Gastrocnemius medialis (tissue), 4 donors: Measurements from ENCODE around the gene C2CD5. TPM values are rescaled to one million over a fixed set of nuclear protein-coding genes. Genes with fewer than 3 reads are reported as not detected.
A peak's percentile ranks its signal among the peaks of the same experiment; 100 is the strongest.

Experiments
- ATAC-seq, 2 donors: fragments of 150-250 bp; one replicate each; pipeline ENCODE4 v1.9.1; 2016
- DNase-seq, 2 donors: peaks; one replicate each; pipeline ENCODE4 v3.0.0-alpha.2; 2019
- H3K27ac ChIP-seq, 4 donors: fragments of 200-600 bp; sonication (generic); 1 replicate in 1 of 4; 2 replicates in 3 of 4; pipeline ENCODE4 v1.5.1; 2016 to 2018; ENCODE audit warnings: mild to moderate bottlenecking in 2 of 4, moderate library complexity in 1 of 4
- H3K27me3 ChIP-seq, 3 donors: fragments of 200-600 bp; sonication (generic) in 2 of 3; 1 replicate in 1 of 3; 2 replicates in 2 of 3; pipeline versions ENCODE4 v1.5.1 to v1.6.0; 2016 to 2019; ENCODE audit warnings: mild to moderate bottlenecking in 1 of 3, moderate library complexity in 1 of 3
- H3K36me3 ChIP-seq, 2 donors: fragments of 200-600 bp; sonication (generic) in 1 of 2; one replicate each; pipeline ENCODE4 v1.5.1; 2017 to 2018
- H3K4me1 ChIP-seq, 2 donors: fragments of 200-600 bp; sonication (generic) in 1 of 2; one replicate each; pipeline ENCODE4 v1.5.1; 2016 to 2017; ENCODE audit warnings: mild to moderate bottlenecking in 2 of 2
- H3K4me3 ChIP-seq, 4 donors: fragments of 200-600 bp; sonication (generic) in 3 of 4; 1 replicate in 1 of 4; 2 replicates in 3 of 4; pipeline ENCODE4 v1.5.1; 2016 to 2019; ENCODE audit warnings: mild to moderate bottlenecking in 2 of 4
- H3K9me3 ChIP-seq, 3 donors: fragments of 200-600 bp; sonication (generic) in 2 of 3; 1 replicate in 1 of 3; 2 replicates in 2 of 3; pipeline ENCODE4 v1.5.1; 2016 to 2019
- POLR2A ChIP-seq, 2 donors: fragments of 450-650 bp; IDR thresholded peaks; one replicate each; pipeline ENCODE4 v1.6.1; 2017; ENCODE audit warnings: antibody characterized with exemption in 2 of 2, mild to moderate bottlenecking in 2 of 2, moderate library complexity in 2 of 2
- in situ Hi-C, 4 donors: fragments of 200-750 bp; cut with MboI; loops; one replicate each; pipeline versions ENCODE4 v1.15.0 to v1.8.0; 2017; ENCODE audit warnings: low sequenced_read_pairs in 4 of 4
- intact Hi-C: fragments of 100-400 bp; cut with DNase I; formaldehyde crosslinking; loops from one replicate; pipeline ENCODE4 v1.15.1; 2023; ENCODE audit warnings: low total_unique reads
- total RNA-seq, 4 donors: library from RNA; depleted of rRNA; stranded (reverse); fragments of >200 nt; gene quantifications; one replicate each; pipeline versions ENCODE4 v1.1.0 to v1.2.3, GENCODE V29; 2016
- TF ChIP-seq, protein P1 (sequence below), 5 experiments: fragments of 450-650 bp in 3 of 5; fragments of 200-600 bp in 2 of 5; sonication (generic) in 2 of 5; IDR thresholded peaks in 4 of 5; conservative IDR thresholded peaks in 1 of 5; 1 replicate in 4 of 5; 2 replicates in 1 of 5; pipeline ENCODE4 v1.5.1; 2016 to 2019; ENCODE audit warnings: antibody characterized with exemption in 5 of 5, mild to moderate bottlenecking in 3 of 5, moderate library complexity in 3 of 5

C2CD5 gene
- total RNA-seq, 4 donors from 2014 or later = 5.3 to 9.4 (median 6.9) TPM

DNA sequence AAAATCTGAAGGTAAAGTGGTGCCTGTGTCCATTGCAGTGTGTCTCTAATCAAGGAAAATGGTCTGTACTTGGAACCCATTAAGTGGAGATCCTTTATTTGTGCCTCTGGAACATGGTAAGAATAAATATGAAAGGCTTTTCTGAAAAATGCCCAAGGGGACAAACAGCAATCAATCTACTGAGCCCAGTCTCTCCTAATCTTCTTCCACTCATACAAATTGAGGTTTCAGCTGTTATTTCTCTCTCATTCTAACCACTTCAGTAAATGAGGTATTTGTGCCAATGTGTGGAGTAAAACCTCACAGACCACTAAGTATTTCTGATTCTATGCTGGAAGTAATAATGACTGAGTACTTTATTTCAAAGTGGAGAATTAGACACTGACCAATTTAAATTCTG is 127.5 kb downstream of the C2CD5 start:
- H3K27ac ChIP-seq = no peak overlapping the region
- in situ Hi-C loops (no loop called here), intact Hi-C loops (no loop called here)
- no peaks in the 10 kb centered on the region for H3K27me3 ChIP-seq
- no peaks in the 10 kb centered on the region for H3K36me3 ChIP-seq
- peaks cover 10 to 13% of the 10 kb centered on the region in 2 donors for H3K4me1 ChIP-seq
- H3K4me3 ChIP-seq = no peak overlapping the region
- no peak for TF ChIP-seq POLR2A (IDR thresholded peaks at IDR 0.05)
- TF ChIP-seq, protein P1, sequence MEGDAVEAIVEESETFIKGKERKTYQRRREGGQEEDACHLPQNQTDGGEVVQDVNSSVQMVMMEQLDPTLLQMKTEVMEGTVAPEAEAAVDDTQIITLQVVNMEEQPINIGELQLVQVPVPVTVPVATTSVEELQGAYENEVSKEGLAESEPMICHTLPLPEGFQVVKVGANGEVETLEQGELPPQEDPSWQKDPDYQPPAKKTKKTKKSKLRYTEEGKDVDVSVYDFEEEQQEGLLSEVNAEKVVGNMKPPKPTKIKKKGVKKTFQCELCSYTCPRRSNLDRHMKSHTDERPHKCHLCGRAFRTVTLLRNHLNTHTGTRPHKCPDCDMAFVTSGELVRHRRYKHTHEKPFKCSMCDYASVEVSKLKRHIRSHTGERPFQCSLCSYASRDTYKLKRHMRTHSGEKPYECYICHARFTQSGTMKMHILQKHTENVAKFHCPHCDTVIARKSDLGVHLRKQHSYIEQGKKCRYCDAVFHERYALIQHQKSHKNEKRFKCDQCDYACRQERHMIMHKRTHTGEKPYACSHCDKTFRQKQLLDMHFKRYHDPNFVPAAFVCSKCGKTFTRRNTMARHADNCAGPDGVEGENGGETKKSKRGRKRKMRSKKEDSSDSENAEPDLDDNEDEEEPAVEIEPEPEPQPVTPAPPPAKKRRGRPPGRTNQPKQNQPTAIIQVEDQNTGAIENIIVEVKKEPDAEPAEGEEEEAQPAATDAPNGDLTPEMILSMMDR (IDR thresholded peaks at IDR 0.05 in 4 of 5, conservative IDR thresholded peaks at IDR 0.05 in 1 of 5) = no peak
- DNase-seq (no peak), ATAC-seq (no peak)
- H3K9me3 ChIP-seq = no peaks in the 10 kb centered on the region

DNA sequence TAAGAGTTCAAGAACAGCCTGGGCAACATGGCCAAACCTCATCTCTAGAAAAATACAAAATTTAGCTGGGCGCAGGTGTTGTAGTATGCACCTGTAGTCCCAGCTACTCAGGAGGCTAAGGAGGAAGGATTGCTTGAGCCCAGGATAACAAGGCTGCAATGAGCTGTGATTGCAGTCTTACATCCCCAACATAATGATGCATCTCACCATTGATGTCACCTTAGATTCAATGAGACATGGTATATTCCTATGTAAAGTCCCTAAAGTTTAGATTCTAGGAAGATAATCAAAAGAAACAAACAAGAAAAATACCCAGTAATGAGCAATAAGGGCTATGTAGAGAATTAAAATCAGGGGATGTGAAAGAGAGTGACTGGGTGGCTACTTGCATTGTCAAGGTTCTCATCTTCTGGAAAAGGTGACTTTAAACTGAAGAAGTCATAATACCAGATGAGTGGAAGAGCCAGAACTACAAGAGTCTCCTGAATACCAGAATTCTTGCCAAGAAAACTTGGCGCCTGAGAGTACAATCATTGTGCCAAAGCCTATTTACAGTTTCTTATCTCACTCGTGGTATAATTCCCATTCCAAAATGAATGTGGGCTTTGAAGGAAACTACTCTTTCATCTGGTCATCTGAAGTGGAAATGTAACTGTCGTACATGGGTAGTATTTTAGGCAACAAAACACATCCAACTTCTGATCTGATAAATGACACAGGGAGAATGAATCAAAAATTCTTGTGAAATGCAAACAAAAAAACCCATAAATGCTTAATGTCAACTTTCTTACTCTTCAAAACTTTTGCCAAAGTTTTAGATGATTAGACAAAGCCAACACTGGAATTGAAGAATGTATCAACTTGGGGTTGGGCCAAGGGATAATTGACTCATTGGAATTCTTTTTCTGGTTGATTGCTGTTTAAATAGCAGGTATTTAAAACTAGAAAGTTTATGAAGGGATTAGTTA is 128.7 kb downstream of the C2CD5 start:
- ATAC-seq = peak in 1 of 2 donors; percentile 65
- intact Hi-C loops = no loop called here

GRCh38 chr12:22414742-22415141 is 129.6 kb downstream of the C2CD5 start:
- in situ Hi-C loops (no loop called here), intact Hi-C loops (no loop called here)
- Histone ChIP-seq H3K27me3 (no peaks in the 10 kb centered on the region), H3K9me3 (no peaks in the 10 kb centered on the region), H3K4me1 (peaks cover 10 to 13% of the 10 kb centered on the region in 2 donors), H3K27ac (no peak overlapping the region), H3K4me3 (no peak overlapping the region), H3K36me3 (no peaks in the 10 kb centered on the region)
- DNase-seq (no peak), ATAC-seq (no peak)
- no peak for TF ChIP-seq POLR2A (IDR thresholded peaks at IDR 0.05)
- TF ChIP-seq, protein P1 (IDR thresholded peaks at IDR 0.05 in 4 of 5, conservative IDR thresholded peaks at IDR 0.05 in 1 of 5) = no peak

More for the DNA sequence above, 128.7 kb downstream of the C2CD5 start:
- in situ Hi-C loops = no loop called here
- H3K27me3 ChIP-seq = no peaks in the 10 kb centered on the region
- H3K36me3 ChIP-seq = no peaks in the 10 kb centered on the region
- TF ChIP-seq, protein P1 (IDR thresholded peaks at IDR 0.05 in 4 of 5, conservative IDR thresholded peaks at IDR 0.05 in 1 of 5) = no peak
- no peak for TF ChIP-seq POLR2A (IDR thresholded peaks at IDR 0.05)
- no peak overlapping the region for H3K27ac ChIP-seq
- no peak overlapping the region for H3K4me3 ChIP-seq
- peaks cover 10 to 13% of the 10 kb centered on the region in 2 donors for H3K4me1 ChIP-seq
- no peak for DNase-seq
- H3K9me3 ChIP-seq = no peaks in the 10 kb centered on the region

DNA sequence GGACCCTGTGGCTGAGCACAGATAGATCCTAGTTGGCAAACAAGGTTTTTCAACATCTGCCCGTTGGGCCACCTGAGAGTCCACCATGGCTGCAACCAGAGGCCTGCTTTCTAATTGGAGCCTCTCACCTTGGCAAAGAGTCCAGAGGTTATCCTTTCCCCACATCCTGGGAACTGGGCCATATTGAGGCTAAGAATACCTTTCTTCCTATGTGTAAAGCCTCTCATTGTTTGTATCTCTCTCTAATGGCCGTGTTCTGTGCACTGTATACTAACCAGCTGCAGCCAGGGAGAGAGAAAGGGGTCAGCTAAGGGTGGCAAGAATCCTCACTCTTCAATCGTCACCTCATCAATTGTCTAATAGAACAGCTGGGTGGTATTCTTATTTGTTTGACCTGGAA is 130.8 kb downstream of the C2CD5 start:
- TF ChIP-seq, protein P1 (IDR thresholded peaks at IDR 0.05 in 4 of 5, conservative IDR thresholded peaks at IDR 0.05 in 1 of 5) = no peak
- no peak for TF ChIP-seq POLR2A (IDR thresholded peaks at IDR 0.05)
- Histone ChIP-seq H3K9me3 (no peaks in the 10 kb centered on the region), H3K4me1 (peaks cover 10 to 13% of the 10 kb centered on the region in 2 donors), H3K27ac (no peak overlapping the region), H3K4me3 (no peak overlapping the region), H3K27me3 (no peaks in the 10 kb centered on the region), H3K36me3 (no peaks in the 10 kb centered on the region)
- in situ Hi-C loops = no loop called here
- ATAC-seq = peak in 1 of 2 donors; percentile 56
- intact Hi-C loops = no loop called here
- no peak for DNase-seq
